GM20000 (cell line): ENCODE measurements around the gene SPA17.

ENCODE experiments used
- DNase-seq: peaks from one replicate; pipeline ENCODE4 v3.0.0; 2012; ENCODE audit warnings: low spot score
- TF ChIP-seq, protein P1 (sequence below): IDR thresholded peaks from 2 replicates; pipeline ENCODE4 v1.5.1; 2012; ENCODE audit warnings: mild to moderate bottlenecking, control low read depth; ENCODE audit errors: extremely low read depth, missing control alignments

The SPA17 gene

DNA sequence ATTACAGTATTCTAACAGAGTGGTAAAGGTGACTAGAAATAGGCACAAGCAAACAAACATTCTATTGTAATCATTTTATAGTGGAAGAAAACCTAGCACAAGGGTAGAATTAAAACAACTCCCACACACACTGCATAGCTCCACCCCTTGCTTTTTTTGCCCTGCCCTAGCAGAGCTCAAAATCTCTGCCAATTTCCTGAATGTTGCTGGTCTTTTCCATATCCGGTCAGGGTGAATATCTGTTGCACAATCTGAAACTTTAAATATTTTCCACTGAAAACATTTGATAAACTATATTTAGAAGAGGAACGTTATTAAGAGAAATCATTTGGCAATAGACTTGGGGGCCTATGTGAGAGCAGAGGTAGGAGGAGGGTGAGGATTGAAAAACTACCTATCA is 2.7 kb downstream of the SPA17 start:
- TF ChIP-seq, protein P1, sequence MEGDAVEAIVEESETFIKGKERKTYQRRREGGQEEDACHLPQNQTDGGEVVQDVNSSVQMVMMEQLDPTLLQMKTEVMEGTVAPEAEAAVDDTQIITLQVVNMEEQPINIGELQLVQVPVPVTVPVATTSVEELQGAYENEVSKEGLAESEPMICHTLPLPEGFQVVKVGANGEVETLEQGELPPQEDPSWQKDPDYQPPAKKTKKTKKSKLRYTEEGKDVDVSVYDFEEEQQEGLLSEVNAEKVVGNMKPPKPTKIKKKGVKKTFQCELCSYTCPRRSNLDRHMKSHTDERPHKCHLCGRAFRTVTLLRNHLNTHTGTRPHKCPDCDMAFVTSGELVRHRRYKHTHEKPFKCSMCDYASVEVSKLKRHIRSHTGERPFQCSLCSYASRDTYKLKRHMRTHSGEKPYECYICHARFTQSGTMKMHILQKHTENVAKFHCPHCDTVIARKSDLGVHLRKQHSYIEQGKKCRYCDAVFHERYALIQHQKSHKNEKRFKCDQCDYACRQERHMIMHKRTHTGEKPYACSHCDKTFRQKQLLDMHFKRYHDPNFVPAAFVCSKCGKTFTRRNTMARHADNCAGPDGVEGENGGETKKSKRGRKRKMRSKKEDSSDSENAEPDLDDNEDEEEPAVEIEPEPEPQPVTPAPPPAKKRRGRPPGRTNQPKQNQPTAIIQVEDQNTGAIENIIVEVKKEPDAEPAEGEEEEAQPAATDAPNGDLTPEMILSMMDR = no peak
- DNase-seq = no peak

DNA sequence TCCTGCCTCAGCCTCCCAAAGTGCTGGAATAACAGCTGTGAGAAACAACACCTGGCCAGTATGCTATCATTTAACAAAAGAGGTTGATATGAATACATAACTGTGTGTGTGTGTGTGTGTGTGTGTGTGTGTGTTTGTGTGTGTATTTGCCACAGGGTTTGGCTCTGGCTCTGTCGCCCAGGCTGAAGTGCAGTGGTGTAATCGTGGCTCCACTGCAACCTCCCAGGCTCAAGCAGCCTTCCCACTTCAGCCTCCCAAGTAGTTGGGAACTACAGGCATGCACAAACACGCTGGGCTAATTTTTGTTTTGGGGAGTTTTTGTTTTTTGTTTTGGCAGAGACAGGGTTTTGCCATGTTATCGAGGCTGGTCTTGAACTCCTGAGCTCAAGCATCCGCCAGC is 4.7 kb downstream of the SPA17 start:
- TF ChIP-seq, protein P1 = no peak
- no peak for DNase-seq

DNA sequence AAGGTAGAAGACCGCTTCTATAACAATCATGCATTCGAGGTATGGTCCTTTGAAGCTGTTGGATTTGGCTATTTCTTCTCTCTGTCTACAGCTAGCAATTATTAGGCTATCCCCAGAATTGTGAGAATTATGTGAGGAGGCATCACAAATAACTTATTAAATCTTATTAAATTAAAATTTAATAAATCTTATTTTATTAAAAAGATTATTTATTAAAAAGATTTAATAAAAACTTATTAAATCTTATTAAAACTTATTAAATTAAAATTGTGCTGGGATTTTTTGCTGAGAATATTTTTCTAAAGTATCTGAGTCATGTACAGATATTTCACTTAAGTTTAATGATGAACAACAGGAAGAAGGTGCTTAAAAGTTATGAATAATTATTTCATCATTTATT is 7.7 kb downstream of the SPA17 start:
- no peak for DNase-seq
- TF ChIP-seq, protein P1 = no peak

DNA sequence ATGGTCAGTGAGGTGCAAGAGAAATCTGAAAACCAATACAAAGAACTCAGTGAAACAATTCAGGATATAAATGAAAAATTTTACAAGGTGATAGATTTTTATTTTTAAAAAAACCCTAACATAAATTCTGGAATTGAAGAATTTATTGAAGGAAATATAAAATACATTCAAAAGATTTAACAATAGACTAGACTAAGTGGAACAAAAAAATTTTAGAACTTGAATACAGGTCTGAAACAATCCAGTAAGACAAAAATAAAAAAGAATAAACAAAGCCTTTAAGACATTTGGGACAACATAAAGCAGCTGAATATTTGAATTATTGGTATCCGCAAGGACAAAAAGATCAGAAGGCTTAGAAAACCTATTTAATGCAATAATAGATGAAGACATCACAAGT is 8.7 kb downstream of the SPA17 start:
- TF ChIP-seq, protein P1 = no peak
- DNase-seq = no peak

DNA sequence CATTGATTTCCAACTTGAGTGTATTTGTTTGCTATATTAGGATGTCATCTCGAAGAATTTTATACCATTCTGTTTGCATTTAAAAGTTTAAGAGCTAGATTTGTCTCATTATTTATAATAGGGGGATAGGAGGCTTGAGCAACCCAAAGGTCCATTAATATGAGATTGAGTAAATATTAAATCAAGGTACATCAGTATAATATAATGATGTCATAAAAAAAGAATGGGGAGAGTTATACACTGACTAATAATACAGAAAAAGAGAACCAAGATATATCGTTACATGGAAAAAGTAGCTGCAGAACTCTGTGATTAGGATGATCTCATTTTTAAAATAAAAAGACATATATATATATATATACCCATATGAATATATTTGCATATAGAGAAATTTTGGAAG is 19.4 kb downstream of the SPA17 start:
- TF ChIP-seq, protein P1 = no peak
- no peak for DNase-seq

DNA sequence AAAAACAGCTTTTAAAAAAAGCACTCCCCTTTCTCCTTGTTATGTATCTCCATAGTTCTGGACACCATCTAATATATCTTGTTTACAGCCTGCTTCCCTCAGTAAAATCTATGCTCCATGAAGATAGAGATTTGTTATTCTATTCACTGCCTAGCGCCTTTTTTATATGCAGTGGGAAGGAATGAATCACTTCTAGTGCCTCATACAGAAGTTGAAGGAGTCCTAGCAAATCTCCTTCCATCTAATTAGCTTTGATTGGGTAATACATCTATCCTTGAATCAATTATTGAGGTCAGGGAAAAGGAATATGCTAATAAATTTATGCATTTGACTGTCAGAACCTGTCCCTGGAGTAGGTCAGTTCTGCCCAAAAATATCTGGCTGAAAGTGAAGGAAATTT is 25.8 kb downstream of the SPA17 start:
- no peak for DNase-seq

DNA sequence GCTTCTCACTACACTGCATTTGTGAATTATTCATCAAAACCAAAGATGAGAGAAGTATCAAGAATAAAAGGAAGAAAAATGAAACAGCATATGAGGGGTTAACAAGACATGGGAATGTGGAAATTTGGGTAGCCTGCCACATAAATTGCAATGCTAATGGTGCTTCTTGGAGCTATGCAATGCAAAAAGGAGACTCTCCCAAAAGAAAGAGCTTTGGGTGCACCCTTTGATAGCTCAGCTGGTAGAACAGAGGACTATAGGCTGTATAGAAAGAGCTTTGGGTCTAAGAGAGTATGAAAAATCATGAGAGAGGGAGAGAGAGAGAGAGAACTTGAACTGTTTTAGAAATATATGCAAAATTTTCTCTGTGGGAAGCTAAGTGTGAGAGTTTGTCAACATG is 26.3 kb downstream of the SPA17 start:
- TF ChIP-seq, protein P1 = no peak
- no peak for DNase-seq

More for the DNA sequence above, 25.8 kb downstream of the SPA17 start:
- TF ChIP-seq, protein P1 = no peak

GRCh38 chr11:124707829-124708228 is 34.1 kb downstream of the SPA17 start:
- TF ChIP-seq, protein P1 = no peak
- DNase-seq = no peak
